LNCaP clone FGC (cell line): ENCODE measurements around the gene MYL10.

Source experiments
- DNase-seq: peaks from one replicate; pipeline ENCODE4 v3.0.0-alpha.2; 2011; ENCODE audit warnings: low read depth
- H3K4me3 ChIP-seq: 2 replicates; pipeline ENCODE4 v1.5.1; 2011; ENCODE audit warnings: mild to moderate bottlenecking, low read depth, low read length, control low read depth
- TF ChIP-seq, protein P1 (sequence below): IDR thresholded peaks from 2 replicates; pipeline ENCODE4 v1.5.1; 2012; ENCODE audit warnings: mild to moderate bottlenecking; ENCODE audit not compliant: control insufficient read depth, insufficient read depth; ENCODE audit errors: extremely low read depth

MYL10 gene

DNA sequence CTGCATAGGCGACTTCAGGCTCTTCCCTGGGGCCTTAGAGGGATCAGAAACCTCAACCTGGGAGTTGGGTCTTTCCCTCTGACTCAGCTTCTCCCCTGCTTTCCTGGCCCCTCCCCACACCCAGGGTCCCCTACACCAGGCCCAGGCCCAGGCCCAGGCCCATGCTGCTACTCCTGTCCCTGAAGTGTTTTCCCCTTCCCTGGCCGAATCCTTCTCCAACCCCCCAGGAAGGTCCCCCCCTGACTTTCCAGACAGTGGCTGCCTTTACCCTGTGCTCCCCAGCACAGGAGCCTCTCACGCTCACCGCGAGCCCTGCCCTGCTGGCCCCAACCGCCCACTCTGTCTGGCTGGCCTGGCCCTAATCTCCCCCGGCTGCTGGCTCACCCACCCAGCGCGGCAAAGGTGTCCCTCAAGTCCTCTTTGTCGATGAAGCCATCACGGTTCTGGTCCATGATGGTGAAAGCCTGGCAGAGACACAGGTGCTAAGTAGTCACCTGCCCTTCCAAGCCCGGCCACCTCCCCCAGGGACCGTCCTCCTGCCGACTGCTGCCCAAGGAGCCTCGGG is 6.4 kb downstream of the MYL10 start:
- TF ChIP-seq, protein P1, sequence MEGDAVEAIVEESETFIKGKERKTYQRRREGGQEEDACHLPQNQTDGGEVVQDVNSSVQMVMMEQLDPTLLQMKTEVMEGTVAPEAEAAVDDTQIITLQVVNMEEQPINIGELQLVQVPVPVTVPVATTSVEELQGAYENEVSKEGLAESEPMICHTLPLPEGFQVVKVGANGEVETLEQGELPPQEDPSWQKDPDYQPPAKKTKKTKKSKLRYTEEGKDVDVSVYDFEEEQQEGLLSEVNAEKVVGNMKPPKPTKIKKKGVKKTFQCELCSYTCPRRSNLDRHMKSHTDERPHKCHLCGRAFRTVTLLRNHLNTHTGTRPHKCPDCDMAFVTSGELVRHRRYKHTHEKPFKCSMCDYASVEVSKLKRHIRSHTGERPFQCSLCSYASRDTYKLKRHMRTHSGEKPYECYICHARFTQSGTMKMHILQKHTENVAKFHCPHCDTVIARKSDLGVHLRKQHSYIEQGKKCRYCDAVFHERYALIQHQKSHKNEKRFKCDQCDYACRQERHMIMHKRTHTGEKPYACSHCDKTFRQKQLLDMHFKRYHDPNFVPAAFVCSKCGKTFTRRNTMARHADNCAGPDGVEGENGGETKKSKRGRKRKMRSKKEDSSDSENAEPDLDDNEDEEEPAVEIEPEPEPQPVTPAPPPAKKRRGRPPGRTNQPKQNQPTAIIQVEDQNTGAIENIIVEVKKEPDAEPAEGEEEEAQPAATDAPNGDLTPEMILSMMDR = no peak
- DNase-seq = no peak
- no peak overlapping the region for H3K4me3 ChIP-seq

DNA sequence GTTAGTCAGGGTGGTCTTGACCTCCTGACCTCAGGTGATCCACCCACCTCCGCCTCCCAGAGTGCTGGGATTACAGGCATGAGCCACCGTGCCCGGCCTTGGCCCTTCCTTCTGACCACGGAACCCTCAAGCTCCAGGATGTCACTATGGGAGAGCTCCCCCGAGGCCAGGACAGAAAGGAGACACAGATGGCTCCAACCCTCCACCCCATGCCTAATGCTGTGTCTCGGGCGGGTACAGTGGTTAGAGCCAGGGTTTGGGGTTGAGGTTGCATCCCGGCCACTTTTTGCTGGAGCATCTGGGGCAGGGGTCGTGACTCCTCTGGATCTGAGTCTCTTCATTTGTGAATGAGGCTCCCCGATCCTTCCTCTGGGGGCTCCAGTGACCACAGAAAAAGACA is 8.1 kb downstream of the MYL10 start:
- no peak overlapping the region for H3K4me3 ChIP-seq
- no peak for DNase-seq
- TF ChIP-seq, protein P1 = no peak

DNA sequence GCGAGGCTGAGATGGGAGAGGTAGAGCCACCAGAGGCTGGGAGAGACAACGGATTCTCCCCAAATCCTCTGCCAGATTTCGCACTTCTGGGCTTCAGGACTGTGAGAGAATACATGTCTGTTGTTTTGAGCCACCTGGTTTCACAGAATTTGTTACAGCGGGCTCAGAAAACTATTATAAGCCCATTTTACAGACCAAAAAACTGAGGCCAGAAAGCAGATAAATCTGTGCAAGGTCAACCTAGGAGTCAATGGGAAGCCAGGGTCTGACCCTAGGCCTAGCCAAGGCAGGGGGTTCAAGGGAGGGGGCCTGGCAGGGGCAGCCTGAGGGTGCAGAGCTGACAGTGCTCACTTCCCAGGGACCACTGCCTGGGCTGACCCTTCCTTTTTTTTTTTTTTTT is 8.7 kb downstream of the MYL10 start:
- TF ChIP-seq, protein P1 = no peak
- H3K4me3 ChIP-seq = no peak overlapping the region
- DNase-seq = no peak

DNA sequence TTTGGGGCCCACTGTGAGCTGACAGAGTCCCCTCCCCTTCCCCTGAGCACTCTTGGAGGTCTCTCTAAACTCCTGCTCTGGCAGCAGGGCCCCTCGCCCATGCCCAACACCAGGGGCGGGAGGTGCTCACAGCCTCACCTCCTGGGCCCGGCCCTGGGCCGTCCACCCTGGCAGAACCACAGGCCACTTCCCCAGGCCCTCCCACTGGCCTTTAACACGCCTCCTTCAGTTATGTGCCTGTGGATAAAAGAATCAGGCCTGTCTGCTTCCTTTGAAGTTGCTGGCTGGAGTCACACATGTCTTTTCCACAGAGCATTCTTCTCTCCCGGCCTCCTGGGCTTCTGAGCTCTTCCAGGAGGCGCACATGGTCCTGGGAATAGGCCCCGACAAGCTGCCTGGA is 10.2 kb downstream of the MYL10 start:
- no peak overlapping the region for H3K4me3 ChIP-seq
- TF ChIP-seq, protein P1 = no peak
- DNase-seq = no peak

DNA sequence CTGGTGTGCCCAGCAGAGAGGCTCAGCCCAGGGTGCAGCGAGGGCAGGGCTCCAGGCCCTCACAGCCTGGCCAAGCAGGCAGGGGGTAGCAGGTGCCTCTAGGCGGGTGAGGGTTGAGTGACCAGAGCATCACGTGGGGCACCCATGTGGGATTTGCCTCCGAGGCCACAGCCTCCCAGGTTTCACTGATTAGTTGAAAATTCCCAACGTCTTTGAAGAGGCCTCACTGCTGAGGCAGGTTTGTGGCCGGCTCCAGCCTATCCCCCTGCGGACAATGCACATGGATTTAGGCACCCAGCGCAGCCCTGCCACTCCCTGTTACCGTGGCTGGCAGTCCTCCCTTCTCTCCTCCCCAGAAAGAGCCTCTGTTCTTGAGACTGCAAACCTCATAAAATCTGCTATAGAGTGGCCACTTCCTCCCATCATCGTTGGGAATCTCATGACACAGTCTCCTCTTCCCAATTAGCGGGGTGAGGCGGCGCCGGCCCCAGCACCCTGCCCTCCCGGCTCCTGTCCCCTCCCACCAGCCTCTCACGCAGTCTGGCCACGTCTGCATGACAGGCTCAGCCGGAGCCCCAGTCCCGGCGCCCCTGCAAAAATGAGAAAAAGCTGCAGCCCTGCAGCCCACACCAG is 10.8 kb downstream of the MYL10 start:
- TF ChIP-seq, protein P1 = no peak
- H3K4me3 ChIP-seq = no peak overlapping the region
- no peak for DNase-seq

DNA sequence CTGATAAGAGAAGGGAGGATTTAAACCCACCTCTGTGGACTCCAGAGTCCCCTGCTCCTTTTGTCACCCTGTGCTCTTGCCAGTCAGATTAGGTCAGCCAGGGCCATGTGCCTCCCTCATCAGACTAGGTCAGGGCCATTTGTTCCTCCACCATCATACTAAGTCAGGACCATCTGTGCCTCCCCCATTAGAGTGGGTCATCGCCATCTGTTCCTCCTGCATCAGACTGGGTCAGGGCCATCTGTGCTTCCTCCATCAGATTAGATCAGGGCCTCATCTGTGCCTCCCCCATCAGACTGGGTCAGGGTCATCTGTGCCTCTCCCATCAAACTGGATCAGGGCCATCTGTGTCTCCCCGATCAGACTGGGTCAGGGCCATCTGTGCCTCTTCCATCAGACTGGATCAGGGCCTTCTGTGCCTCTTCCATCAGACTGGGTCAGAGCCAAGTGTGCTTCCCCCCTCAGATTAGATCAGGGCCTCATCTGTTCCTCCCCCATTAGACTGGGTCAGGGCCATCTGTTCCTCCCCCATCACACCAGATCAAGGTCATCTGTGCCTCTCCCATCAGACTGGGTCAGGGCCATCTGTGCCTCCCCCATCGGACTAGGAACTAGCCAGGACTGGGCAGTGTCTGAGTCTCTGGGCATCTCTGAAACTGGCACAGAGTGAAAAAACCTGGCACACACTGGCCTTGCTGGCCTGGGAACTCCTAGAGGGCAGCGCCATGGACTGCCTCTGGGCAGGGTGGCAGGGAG is 11.5 kb downstream of the MYL10 start:
- no peak overlapping the region for H3K4me3 ChIP-seq
- TF ChIP-seq, protein P1 = no peak
- no peak for DNase-seq
